HG02885 (cell line): ENCODE measurements around the gene LMF1.
"Not testable (repeated sequence)": the region's sequence is repeated elsewhere in the genome, so short reads cannot be mapped to it uniquely, and the experiment has no call there.

Experiments used
- ATAC-seq: cut with Tn5 transposase; IDR thresholded peaks from one replicate; pipeline ENCODE4 v1.9.1; 2021; ENCODE audit warnings: mild to moderate bottlenecking; ENCODE audit not compliant: unreplicated experiment, poor library complexity

LMF1 gene

GRCh38 chr16:839643-840408, 131.0 kb downstream of the LMF1 start:
- ATAC-seq: no peak

- ATAC-seq: no peak
These were observed 132.0 kb downstream of the LMF1 start for GRCh38 chr16:838741-839140.

- not testable (repeated sequence) for ATAC-seq
These were observed 134.0 kb downstream of the LMF1 start for GRCh38 chr16:836822-837221.

GRCh38 chr16:836221-836620, 134.6 kb downstream of the LMF1 start:
- ATAC-seq: no peak

- ATAC-seq: no peak
These were observed 135.4 kb downstream of the LMF1 start for GRCh38 chr16:835373-835772.

GRCh38 chr16:833411-833810, 137.4 kb downstream of the LMF1 start:
- no peak for ATAC-seq

- ATAC-seq: no peak
These were observed 138.0 kb downstream of the LMF1 start for GRCh38 chr16:832652-833336.

- no peak for ATAC-seq
These were observed 139.0 kb downstream of the LMF1 start for GRCh38 chr16:831571-832413.

GRCh38 chr16:830871-831570, 139.8 kb downstream of the LMF1 start:
- ATAC-seq: no peak

- ATAC-seq: no peak
These were observed 140.5 kb downstream of the LMF1 start for GRCh38 chr16:830107-830870.

- no peak for ATAC-seq
These were observed 141.9 kb downstream of the LMF1 start for GRCh38 chr16:828891-829290.

GRCh38 chr16:827513-827912, 143.3 kb downstream of the LMF1 start:
- ATAC-seq: no peak

GRCh38 chr16:825341-826061, 145.3 kb downstream of the LMF1 start:
- ATAC-seq: no peak

GRCh38 chr16:824601-825000, 146.2 kb downstream of the LMF1 start:
- ATAC-seq: no peak

GRCh38 chr16:824194-824593, 146.6 kb downstream of the LMF1 start:
- no peak for ATAC-seq

- ATAC-seq: no peak
These were observed 147.9 kb downstream of the LMF1 start for GRCh38 chr16:822909-823297.

GRCh38 chr16:822174-822908, 148.4 kb downstream of the LMF1 start:
- no peak for ATAC-seq

- ATAC-seq: no peak
These were observed 149.0 kb downstream of the LMF1 start for GRCh38 chr16:821751-822150.
